ENCODE results near the gene SYT11.
"Not testable (repeated sequence)": the region's sequence is repeated elsewhere in the genome, so short reads cannot be mapped to it uniquely, and the experiment has no call there.

The SYT11 gene

GRCh38 chr1:155904261-155904660 is 44.9 kb downstream of the SYT11 start:
- no peak for DNase-seq

GRCh38 chr1:155909894-155910293 is 50.5 kb downstream of the SYT11 start:
- DNase-seq = no peak

GRCh38 chr1:155910621-155911121 is 51.3 kb downstream of the SYT11 start:
- DNase-seq = peak in 2 of 3 experiments; percentile 42 to 67

GRCh38 chr1:155911156-155912055 is 52.0 kb downstream of the SYT11 start, which contains the start of gene RIT1:
Gene RIT1 (minus strand): TSS chr1:155911349. CDS start chr1:155910761, 588 bp downstream.
- DNase-seq = peak; percentile 76 to 91 (median 84)

- DNase-seq = peak in 1 of 3 experiments; percentile 56
These were observed 52.7 kb downstream of the SYT11 start for GRCh38 chr1:155912056-155912536.

GRCh38 chr1:155913969-155914757 is 54.8 kb downstream of the SYT11 start:
- no peak for DNase-seq

- DNase-seq = no peak
These were observed 59.3 kb downstream of the SYT11 start for GRCh38 chr1:155918660-155919059.

- DNase-seq = no peak
These were observed 60.4 kb downstream of the SYT11 start for GRCh38 chr1:155919801-155920200.

- DNase-seq = no peak
These were observed 61.4 kb downstream of the SYT11 start for GRCh38 chr1:155920717-155921116.

- no peak for DNase-seq
These were observed 66.1 kb downstream of the SYT11 start for GRCh38 chr1:155925506-155925905.

GRCh38 chr1:155929057-155929456 is 69.7 kb downstream of the SYT11 start:
- no peak for DNase-seq

- not testable (repeated sequence) for DNase-seq
These were observed 71.4 kb downstream of the SYT11 start for GRCh38 chr1:155930725-155931124.

- no peak for DNase-seq
These were observed 72.1 kb downstream of the SYT11 start for GRCh38 chr1:155931332-155932038.

GRCh38 chr1:155932081-155932480 is 72.7 kb downstream of the SYT11 start:
- no peak for DNase-seq

GRCh38 chr1:155932487-155932886 is 73.1 kb downstream of the SYT11 start:
- no peak for DNase-seq

GRCh38 chr1:155933591-155934096 is 74.3 kb downstream of the SYT11 start:
- DNase-seq = peak in 2 of 3 experiments; percentile 19 to 52

- peak; percentile 98 to 100 (median 100) for DNase-seq
These were observed 74.9 kb downstream of the SYT11 start, which contains the start of gene KHDC4 for GRCh38 chr1:155934097-155934935. Gene KHDC4 (minus strand): TSS chr1:155934413. CDS start chr1:155934373, 40 bp downstream.

Data from NCI-H1417 (cell line).